NCI-H187 (cell line): ENCODE data around the gene OPCML.

Experiments used
- DNase-seq, 2 experiments: peaks; one replicate each; lab custom pipeline; 2025; lab: John Stamatoyannopoulos, UW

Gene OPCML

GRCh38 chr11:132844956-132845696 is 687.2 kb downstream of the OPCML start:
- DNase-seq = no peak

GRCh38 chr11:132840660-132841059 is 691.6 kb downstream of the OPCML start:
- DNase-seq = no peak

DNA sequence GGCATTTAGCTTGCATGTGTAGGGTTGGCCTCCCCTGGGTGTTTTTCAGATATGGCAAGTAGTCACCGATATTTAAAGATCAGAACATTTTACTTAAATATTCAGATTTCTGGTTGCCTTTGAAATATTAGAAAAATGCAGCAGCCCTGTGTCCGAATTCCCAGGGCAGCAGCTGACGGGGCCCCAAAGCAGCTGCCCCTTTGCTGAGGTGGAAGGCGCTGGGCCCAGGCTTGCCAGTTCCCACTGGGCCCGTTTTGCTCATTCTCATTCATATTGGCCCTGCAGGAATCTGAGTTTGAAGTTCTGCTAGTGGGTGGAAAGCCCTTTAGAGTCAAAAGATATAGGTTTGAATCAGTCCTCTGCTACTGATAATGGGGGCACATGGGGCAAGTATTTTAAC is 692.1 kb downstream of the OPCML start:
- DNase-seq = no peak

DNA sequence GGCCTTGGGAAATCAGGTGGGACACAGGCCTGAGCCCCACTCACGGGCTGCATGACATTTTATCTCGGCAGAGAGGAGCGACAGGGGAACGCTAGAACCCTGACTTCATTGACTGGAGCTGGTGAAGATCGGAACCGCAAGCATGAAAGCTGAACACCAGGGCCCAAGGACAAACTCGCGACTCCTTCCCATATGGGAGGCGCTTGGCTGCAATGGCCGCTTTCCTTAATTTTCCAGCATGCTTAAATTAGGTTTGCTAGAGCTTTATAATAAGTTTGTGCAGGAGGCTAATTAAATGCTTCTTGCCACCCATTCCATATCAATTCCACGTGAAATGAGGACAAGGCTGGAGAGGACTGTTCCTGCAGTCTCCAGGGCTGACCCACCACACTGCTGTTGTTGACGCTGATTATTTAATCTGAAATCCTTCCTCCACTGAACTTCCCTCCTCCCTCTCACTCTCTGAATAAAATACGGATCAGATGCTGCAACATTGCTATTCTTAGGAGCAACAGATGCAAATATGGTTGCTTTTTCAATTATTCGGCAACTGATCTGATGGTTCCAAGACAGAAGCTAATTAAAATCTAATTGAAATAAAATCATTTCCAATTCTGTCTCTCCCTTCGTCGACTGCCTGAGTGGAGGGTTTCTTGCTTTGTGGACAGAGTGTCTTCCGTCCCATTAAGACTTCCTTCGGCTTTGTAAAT is 692.9 kb downstream of the OPCML start:
- DNase-seq = no peak

GRCh38 chr11:132838627-132839026 is 693.7 kb downstream of the OPCML start:
- DNase-seq = no peak

- DNase-seq = no peak
Measured at GRCh38 chr11:132831272-132831671, 701.0 kb downstream of the OPCML start.

DNA sequence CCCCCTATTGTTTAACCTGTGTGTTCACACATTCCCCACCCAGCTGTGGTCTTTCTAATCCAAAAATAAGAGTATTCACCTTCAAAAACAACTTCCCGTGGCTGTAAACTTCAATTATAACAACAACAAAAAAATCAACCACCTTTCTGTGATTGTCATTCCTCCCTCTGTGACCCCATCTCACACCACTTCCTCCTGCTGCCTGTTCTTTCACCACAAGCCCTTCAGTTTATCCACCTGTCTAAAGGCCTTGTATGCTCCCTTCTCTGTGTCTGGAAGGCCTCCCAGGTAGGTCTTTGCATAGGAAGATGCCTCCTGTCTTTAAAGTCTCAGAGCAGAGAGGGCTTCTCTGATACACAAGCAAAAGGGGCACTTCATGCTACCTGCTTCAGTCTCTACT is 707.7 kb downstream of the OPCML start:
- DNase-seq = no peak

- no peak for DNase-seq
Measured at GRCh38 chr11:132822276-132822675, 710.0 kb downstream of the OPCML start.

DNA sequence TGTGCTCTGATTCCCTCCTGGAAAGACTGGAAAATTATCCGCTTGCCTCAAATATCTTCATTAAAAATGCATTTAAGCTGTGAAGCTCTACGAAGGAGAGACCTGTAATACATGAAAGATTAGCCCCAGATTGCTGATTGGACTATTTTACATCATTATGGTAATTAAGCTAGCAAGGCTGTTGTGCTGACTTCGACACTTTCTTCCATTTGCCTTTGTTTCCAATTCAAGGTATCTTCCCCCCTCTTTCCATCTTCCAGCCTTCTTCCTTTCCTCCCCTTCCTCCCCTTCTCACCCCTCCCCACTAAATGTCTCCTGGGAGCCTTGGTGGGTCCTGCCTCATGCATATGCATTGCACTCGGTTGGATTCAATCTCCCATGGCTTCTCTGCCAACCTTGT is 710.8 kb downstream of the OPCML start:
- no peak for DNase-seq

- DNase-seq = no peak
Measured at GRCh38 chr11:132821014-132821413, 711.3 kb downstream of the OPCML start.

GRCh38 chr11:132818951-132819350 is 713.4 kb downstream of the OPCML start:
- no peak for DNase-seq

- DNase-seq = no peak
Measured at GRCh38 chr11:132817387-132817786, 714.9 kb downstream of the OPCML start.

- DNase-seq = no peak
Measured at GRCh38 chr11:132814410-132814809, 717.9 kb downstream of the OPCML start.

GRCh38 chr11:132811649-132812048 is 720.7 kb downstream of the OPCML start:
- no peak for DNase-seq

DNA sequence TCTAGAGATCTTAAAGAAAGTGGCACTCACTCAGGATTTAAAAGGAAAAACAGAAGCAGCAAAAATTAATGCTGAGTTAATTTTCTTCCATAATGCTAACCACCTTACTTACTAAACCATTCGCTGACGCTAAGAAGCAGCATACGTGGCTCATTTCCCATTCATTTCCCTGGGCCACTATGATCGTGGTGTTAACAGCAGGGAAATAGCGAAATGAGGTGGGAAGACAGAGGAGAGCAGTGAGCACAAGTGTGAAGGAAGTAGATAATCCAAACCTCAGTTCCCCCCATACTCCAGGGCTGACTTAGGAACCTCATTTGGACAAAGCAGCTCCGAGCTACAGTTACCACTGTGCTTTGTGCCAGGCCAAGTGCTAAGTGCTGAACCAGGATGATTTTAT is 723.2 kb downstream of the OPCML start:
- no peak for DNase-seq

GRCh38 chr11:132804258-132804657 is 728.0 kb downstream of the OPCML start:
- no peak for DNase-seq

DNA sequence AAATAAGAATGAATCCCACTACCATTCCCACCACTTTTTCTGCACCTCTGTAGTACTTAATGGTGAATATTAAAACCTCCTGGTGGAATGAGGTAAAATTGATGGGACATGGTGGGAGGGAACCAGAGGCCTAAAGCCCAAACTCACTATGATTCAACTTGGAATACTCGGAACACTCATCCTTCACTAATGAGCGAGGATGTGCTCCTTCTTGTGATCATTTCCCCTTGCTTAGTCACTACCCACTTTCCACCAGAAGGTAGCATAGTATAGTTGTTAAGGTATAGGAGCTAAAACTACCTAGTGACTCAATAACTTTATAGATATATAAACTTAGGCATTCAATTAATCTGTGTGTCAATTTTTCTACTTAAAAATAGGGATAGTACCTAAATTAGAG is 728.9 kb downstream of the OPCML start:
- no peak for DNase-seq

- no peak for DNase-seq
Measured at GRCh38 chr11:132802947-132803346, 729.4 kb downstream of the OPCML start.

GRCh38 chr11:132793831-132794230 is 738.5 kb downstream of the OPCML start:
- DNase-seq = no peak

- DNase-seq = no peak
Measured at GRCh38 chr11:132792341-132793140, 739.8 kb downstream of the OPCML start.

DNA sequence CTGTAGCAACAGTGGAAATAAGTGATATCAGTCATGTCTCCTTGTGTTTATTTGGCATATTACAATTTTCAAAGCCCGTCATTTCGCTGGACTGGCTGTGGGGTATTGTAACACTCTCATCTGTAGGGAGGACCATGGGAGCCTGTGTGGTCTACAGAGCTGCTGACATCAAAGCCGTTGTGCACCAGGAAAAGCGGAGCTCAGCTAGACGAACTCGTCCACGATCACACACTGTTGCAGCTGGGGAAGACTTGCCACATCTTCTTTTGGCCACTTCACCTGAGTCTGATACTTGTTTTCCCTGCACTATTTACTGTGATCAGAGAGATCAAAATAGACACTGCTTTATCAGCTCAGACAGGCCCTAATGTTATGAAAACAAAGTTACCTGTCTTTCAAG is 741.3 kb downstream of the OPCML start:
- no peak for DNase-seq

- DNase-seq = no peak
Measured at GRCh38 chr11:132790466-132790865, 741.8 kb downstream of the OPCML start.

- no peak for DNase-seq
Measured at GRCh38 chr11:132788816-132789325, 743.4 kb downstream of the OPCML start.
